ENCODE measurements around the gene NRXN3.

NRXN3 gene

GRCh38 chr14:79703209-79703608 is 1533.0 kb downstream of the NRXN3 start:
- Histone ChIP-seq H3K36me3 (ENCODE audit: control insufficient read depth, insufficient read depth, low read length) (no peaks in the 10 kb centered on the region), H3K27me3 (replicated peaks; ENCODE audit: control insufficient read depth, insufficient read depth, low read length) (no peaks in the 10 kb centered on the region), H3K4me3 (replicated peaks; ENCODE audit: low read depth, low read length) (no peak overlapping the region)
- TF ChIP-seq, protein P1, sequence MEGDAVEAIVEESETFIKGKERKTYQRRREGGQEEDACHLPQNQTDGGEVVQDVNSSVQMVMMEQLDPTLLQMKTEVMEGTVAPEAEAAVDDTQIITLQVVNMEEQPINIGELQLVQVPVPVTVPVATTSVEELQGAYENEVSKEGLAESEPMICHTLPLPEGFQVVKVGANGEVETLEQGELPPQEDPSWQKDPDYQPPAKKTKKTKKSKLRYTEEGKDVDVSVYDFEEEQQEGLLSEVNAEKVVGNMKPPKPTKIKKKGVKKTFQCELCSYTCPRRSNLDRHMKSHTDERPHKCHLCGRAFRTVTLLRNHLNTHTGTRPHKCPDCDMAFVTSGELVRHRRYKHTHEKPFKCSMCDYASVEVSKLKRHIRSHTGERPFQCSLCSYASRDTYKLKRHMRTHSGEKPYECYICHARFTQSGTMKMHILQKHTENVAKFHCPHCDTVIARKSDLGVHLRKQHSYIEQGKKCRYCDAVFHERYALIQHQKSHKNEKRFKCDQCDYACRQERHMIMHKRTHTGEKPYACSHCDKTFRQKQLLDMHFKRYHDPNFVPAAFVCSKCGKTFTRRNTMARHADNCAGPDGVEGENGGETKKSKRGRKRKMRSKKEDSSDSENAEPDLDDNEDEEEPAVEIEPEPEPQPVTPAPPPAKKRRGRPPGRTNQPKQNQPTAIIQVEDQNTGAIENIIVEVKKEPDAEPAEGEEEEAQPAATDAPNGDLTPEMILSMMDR (IDR thresholded peaks at IDR 0.05; ENCODE audit: insufficient read depth, low read length, poor library complexity, severe bottlenecking) = no peak
- DNase-seq (ENCODE audit: extremely low read depth, insufficient read length) = no peak

DNA sequence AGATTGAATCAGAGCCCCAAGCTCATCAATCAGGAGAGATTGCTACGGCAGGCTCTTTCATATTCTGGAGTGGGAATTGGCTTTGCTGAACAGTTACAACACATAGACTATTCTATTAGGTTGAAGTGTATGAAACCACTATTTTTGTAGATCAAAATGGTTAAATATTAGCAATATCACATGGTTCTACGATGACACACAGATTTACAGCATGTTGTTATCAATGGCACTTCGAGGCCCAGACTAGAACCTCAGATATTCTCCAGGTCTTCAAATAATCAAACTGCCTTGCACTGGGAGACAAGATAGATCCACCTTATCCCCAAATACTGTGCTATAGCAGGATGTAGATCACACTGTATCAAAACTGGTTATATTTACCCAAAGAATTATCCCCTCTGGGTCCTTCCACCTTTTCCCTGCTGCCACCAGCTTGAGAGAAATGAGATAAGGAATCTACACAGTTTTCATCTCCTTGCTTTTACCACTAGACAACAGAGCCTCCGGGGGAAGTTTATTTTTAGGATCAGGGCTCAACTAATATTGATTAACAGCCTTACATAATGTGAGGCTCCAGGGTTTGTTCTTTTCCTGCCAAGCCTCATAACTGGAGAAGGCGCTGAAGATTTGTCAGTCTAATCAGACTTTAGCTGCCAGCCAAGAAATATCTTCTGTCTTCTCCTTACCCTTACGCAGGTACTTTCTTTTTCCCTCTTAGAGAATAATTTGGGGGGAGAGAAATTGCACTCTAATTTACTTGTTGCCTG is 1534.1 kb downstream of the NRXN3 start:
- TF ChIP-seq, protein P1 (IDR thresholded peaks at IDR 0.05; ENCODE audit: insufficient read depth, low read length, poor library complexity, severe bottlenecking) = no peak
- no peak for DNase-seq (ENCODE audit: extremely low read depth, insufficient read length)
- Histone ChIP-seq H3K4me3 (replicated peaks; ENCODE audit: low read depth, low read length) (no peak overlapping the region), H3K36me3 (ENCODE audit: control insufficient read depth, insufficient read depth, low read length) (no peaks in the 10 kb centered on the region), H3K27me3 (replicated peaks; ENCODE audit: control insufficient read depth, insufficient read depth, low read length) (no peaks in the 10 kb centered on the region)

DNA sequence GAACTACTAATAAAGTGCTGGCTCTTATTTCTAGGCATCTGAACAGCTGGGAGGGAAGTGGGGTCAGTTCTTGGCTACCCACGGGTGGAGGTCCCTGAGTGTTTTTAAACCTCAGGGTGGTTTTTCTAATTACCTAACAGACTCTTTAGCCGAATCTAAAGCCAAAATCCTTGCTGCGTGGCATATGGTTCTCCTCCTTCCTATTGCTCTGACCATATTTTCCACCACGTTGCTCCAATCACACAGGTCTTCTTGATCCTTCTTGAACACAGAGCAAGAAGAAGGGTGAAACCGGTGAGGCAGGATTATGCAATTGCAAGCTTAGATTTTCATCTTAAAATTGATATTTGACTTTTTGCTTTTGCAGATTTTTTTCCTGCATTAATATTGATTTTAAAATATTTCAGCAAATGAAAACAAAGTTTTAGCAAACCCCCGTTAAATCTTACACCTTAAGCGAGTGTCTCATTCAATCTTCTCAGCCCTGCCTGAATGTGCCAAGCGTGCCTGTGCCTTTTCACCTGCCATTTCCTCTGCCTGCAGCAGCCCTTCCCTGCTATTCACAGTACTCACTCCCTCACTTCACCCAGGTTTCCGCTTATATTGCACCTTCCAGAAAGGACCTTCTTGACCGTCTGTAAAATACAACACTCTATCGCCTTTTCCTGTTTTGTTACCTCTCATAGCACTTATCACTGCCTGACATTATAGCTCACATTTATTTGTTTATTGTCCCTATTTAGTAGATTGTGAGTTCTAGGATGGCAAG is 1535.1 kb downstream of the NRXN3 start:
- Histone ChIP-seq H3K27me3 (replicated peaks; ENCODE audit: control insufficient read depth, insufficient read depth, low read length) (no peaks in the 10 kb centered on the region), H3K4me3 (replicated peaks; ENCODE audit: low read depth, low read length) (no peak overlapping the region), H3K36me3 (ENCODE audit: control insufficient read depth, insufficient read depth, low read length) (no peaks in the 10 kb centered on the region)
- TF ChIP-seq, protein P1 (IDR thresholded peaks at IDR 0.05; ENCODE audit: insufficient read depth, low read length, poor library complexity, severe bottlenecking) = no peak
- DNase-seq (ENCODE audit: extremely low read depth, insufficient read length) = no peak

GRCh38 chr14:79706382-79706781 is 1536.2 kb downstream of the NRXN3 start:
- H3K27me3 ChIP-seq (replicated peaks; ENCODE audit: control insufficient read depth, insufficient read depth, low read length) = no peaks in the 10 kb centered on the region
- TF ChIP-seq, protein P1 (IDR thresholded peaks at IDR 0.05; ENCODE audit: insufficient read depth, low read length, poor library complexity, severe bottlenecking) = no peak
- H3K36me3 ChIP-seq (ENCODE audit: control insufficient read depth, insufficient read depth, low read length) = no peaks in the 10 kb centered on the region
- no peak overlapping the region for H3K4me3 ChIP-seq (replicated peaks; ENCODE audit: low read depth, low read length)
- no peak for DNase-seq (ENCODE audit: extremely low read depth, insufficient read length)

DNA sequence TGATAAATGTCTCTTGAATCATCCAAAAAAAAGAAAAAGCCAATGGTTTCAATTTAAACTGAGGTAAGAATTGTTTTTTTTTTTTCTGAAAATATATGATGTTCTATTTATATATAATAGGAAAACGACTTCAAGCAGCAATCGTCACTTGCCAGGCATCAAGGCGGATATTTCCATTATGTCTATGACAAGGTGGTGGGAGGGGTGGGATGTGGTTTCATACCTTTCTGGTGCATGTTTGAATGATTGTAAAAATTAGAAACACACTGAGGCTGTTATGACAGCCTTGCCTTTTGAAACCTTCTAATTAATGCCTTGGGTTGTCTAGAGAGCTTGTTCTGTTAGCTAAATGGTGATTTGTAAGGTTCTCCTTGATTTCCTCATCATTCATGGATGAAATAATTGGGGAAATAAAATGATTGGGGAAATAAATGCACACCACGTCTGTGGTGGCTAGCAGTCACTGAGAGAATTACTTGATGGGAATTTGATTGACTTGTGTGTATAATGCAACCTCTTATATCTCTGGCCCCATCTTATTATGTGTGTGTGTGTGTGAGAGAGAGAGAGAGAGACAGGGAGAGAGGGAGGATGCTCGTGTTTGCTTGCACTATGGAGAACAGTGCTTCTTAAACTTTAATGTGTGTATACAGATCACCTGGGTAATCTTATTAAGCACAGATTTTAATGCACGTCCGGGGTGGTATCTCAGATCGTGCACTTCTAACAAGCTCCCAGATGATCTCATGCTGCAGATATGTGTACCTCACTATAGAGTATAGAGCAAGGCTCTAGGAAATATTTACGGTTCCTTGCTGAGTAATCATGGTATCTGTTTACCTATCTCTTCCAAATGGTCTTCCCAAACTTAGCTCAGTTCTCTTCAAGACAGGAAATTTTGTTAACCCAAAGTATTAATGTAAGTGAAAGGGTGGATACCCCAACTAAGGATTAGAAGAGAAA is 1538.5 kb downstream of the NRXN3 start:
- H3K36me3 ChIP-seq (ENCODE audit: control insufficient read depth, insufficient read depth, low read length) = no peaks in the 10 kb centered on the region
- H3K27me3 ChIP-seq (replicated peaks; ENCODE audit: control insufficient read depth, insufficient read depth, low read length) = no peaks in the 10 kb centered on the region
- DNase-seq (ENCODE audit: extremely low read depth, insufficient read length) = no peak
- H3K4me3 ChIP-seq (replicated peaks; ENCODE audit: low read depth, low read length) = no peak overlapping the region
- TF ChIP-seq, protein P1 (IDR thresholded peaks at IDR 0.05; ENCODE audit: insufficient read depth, low read length, poor library complexity, severe bottlenecking) = no peak

All from GM06990 (cell line).